GM21825 (cell line): ENCODE measurements around the gene DAB2.
"Not testable (repeated sequence)": the region's sequence is repeated elsewhere in the genome, so short reads cannot be mapped to it uniquely, and the experiment has no call there.

Experiments used
- ATAC-seq: cut with Tn5 transposase; IDR thresholded peaks from one replicate; pipeline ENCODE4 v1.9.1; 2021; ENCODE audit warnings: mild to moderate bottlenecking, moderate library complexity; ENCODE audit not compliant: unreplicated experiment

Gene DAB2

DNA sequence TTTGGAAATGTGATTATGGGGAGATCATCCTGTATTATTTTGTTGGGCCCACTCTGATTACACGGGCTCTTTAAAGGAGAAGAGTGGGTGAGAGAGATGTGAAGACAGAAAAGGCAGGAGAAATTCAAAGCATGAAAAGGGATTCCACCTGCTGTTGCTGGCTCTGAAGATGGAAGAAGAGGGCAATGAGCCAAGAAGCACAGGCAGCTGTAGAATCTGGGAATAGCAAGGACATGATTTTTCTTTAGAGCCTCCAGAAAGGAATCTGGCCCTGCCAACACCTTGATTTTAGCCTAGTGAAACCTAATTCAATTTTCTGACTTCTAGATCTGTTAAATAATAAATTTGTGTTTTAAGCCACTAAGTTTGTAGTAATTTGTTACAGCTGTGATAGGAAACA is 71.8 kb downstream of the DAB2 start:
- no peak for ATAC-seq

DNA sequence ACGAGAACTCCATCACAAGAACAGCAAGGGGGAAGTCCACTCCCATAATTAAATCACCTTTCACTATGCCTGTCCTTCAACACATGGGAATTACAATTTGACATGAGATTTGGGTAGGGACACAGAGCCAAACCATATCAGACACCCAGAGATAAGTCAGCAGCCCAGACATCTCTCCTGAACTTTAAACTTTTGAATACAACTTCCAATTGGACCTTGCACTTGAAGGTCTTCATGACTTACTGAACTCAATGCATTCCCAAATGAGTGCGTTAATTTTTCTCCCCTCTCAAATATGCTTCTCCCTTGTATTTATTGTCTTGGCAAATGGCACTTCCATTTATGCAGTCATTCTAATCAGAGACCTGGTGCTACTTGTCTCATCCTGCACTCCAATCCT is 72.6 kb downstream of the DAB2 start:
- no peak for ATAC-seq

DNA sequence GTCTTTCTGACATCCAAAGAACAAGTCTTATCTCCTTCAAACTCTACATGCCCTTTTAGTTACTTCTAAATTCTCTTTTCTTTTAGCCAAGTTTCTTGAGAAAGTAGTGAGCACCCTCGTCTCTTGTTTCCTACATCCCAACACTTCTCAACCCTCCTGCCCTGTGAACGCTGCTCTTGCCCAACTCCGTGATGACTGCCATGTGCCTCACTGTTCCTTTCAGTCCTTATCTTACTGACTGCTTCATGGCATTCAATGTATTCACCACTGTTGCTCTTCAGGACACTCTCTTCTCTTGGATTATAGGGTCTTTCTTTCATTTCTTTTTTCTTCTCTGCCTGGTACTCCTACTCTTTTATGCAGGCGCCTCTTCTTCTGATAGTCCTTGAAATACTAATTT is 75.3 kb downstream of the DAB2 start:
- ATAC-seq: no peak

DNA sequence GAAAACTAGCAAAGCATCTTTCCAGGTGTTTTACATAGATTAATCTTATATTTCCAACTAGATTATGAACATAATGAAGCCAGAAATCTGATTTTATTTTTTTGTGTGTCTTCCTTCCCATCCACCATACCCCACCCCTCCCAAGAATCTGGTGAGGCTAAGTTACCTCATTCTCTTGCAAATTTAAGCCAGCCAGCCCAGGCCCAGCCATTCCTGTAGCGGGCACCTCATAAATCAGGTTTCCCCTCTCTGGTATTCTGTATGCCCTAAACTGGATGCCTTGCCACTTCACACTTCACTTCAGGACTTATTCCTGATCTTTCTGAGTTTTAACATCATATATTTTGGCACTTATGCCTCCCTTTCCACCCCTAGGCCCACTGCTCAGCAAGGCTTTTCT is 82.3 kb downstream of the DAB2 start:
- no peak for ATAC-seq

DNA sequence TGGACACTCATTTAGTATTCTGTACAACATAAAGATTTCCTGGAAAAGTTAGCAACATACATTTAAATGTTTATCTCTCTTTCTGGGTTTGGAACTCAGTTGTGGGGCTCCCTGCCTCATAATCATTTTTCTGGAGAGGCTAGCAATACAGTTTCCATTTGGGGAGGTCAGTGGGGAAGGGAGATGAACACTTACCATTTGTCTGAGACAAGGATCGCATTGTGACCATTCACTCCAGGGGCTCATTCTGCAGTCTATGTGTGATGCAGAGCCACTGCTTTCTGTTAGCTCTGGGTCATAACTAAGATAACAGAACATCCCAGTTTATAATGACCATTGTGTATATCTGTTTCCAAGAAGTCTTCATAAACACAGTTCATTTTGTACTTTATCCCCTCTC is 82.9 kb downstream of the DAB2 start:
- ATAC-seq: no peak

DNA sequence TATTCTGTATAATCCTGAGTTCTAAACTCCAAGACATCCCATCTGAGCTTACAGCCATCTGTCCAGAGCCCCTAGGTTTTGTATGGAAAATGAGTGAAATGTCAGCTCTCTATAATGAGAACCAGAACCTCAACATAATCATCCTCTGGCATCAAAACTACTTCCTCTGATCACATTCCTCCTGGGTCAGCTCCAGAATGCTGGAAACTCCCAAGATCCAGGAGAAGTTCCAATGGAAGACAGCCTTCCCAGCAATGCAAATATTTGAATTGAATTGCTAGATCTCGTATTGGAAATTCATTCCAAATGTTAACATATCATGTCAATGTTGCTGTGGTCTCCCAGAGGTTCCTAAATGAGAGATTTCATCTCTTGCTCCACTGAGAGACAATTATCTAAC is 84.3 kb downstream of the DAB2 start:
- ATAC-seq: no peak

DNA sequence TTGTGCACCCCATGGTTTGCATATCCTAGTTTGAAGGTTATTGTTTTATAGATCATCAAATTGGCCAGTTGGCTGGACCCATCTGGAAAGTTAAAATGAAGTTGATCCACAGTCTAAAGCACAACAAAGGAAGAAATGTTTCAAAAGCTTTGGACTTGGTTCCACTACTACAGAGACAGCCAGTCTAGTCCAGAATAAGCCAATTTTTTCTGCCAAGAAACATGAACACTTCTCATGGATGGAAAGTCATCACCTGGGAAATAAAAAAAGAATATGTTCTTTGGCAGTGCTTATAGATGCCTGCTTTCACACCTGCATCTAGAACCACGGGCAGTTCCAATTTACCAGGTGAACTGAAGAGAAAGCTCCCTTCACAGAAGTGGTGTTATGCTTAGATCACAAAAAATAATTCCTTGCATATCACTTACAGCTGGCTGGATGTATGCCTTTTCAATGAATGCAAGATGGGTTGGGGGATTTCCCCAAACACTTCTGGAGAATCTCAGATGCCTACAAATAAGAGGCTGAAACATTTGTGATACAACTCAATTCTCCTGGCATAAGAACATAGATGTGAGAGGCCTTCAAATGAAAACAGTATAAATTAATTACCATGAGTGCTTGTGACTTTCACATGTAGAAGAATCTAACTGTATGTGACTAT is 87.4 kb downstream of the DAB2 start:
- ATAC-seq: no peak

DNA sequence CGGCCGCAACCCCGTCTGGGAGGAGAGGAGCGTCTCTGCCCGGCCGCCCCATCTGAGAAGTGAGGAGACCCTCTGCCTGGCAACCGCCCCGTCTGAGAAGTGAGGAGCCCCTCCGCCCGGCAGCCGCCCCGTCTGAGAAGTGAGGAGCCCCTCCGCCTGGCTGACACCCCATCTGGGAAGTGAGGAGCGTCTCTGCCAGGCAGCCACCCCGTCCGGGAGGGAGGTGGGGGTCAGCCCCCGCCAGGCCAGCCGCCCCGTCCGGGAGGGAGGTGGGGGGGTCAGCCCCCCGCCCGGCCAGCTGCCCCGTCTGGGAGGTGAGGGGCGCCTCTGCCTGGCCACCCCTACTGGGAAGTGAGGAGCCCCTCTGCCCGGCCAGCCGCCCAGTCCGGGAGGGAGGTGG is 90.5 kb downstream of the DAB2 start:
- not testable (repeated sequence) for ATAC-seq

DNA sequence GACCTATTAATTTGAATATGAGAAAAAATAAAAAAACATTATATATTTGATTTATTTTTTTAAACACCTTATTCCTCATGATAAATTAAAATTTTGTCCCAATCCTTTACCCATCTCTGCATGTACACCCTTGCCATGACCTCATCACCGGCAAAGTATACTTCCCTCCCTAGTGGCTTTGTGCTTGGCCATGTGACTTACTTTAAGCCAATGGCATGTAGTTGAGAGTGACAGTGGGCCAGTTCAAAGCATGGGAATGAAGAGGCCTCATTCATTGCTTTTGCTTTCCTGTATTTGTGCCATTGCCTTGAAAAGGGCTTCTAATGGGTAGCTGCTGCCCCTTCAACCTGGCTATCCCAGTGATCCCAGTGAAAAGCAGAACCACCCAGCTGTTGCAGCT is 91.7 kb downstream of the DAB2 start:
- ATAC-seq: no peak

DNA sequence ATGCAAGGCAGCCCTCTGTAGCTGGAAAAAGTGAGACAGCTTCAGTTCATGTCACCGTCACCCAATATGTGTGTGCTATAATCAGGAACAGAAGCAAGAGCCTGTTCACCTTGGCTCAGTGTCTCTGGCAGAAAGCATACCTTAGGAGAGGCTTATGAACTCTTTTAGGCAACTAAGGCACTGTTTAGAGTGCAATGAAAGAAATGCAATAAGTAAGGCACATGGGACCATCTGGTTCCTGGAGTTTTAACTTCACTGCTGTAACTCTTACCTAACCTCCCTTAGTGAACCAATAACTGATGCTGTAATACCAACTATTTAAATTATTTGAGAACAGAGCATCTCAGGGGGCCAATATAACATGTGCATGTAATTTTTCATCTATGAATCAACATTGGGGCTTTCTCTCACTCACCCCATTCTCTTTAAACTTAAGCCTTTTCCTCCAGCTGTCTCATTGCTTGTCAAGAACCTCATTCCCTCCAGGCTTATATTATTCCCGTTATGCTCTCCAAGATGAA is 92.9 kb downstream of the DAB2 start:
- no peak for ATAC-seq

DNA sequence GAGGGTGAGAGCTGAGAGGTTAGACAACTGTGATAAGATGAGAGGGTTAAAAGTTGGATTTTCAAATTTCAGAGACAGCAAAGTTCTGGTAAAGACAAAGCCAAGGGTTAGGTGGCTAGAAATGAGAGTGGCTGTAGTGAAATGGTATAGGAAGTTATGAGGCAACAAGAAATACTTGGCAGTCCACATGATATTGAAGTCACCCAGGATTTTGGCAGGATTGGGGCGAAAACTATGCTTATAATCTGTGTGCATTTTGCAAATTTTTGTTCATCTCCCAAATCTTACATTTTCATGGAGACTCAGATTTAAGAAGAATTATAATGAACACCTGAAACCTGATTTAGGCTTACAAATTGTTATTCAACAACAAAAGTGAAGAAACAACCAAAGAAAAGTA is 96.0 kb downstream of the DAB2 start:
- ATAC-seq: no peak

DNA sequence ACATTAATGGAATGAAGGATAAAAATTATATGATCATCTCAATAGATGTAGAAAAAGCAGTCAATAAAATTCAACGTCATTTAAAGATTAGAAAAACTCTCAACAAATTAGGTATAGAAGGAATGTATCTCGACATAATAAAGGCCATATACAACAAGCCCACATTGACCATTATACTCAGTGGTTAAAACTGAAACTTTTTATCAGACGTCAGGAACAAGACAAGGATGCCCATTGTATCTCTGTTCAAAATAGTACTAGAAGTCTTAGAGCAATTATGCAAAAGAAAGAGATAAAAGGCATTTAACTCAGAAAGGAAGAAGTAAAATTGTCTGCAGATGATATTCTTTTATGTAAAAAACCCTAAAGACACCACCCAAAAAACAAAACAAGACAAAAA is 101.2 kb downstream of the DAB2 start:
- ATAC-seq: no peak
